GM23338 (cell line): ENCODE measurements around the gene ZBTB44. TPM values are rescaled to one million over a fixed set of nuclear protein-coding genes. Genes with fewer than 3 reads are reported as not detected.

Experiments
- ATAC-seq: fragments of 200-7000 bp; cut with Tn5 transposase; 3 replicates; pipeline ENCODE4 v1.9.1; 2020
- DNase-seq: peaks from one replicate; pipeline ENCODE4 v3.0.0-alpha.2; 2015; ENCODE audit warnings: low spot score
- H2AFZ ChIP-seq: fragments of 200-600 bp; sonication (generic); 2 replicates; pipeline ENCODE4 v1.8.0; 2016; ENCODE audit warnings: antibody characterized with exemption, mild to moderate bottlenecking, moderate library complexity
- H3F3A ChIP-seq: fragments of 200-600 bp; sonication (generic); replicated peaks from 2 replicates; pipeline ENCODE4 v1.8.0; 2017; ENCODE audit warnings: antibody characterized with exemption, mixed run types, low read depth
- H3K27ac ChIP-seq: fragments of 200-600 bp; sonication (generic); 2 replicates; pipeline ENCODE4 v1.6.1; 2016; ENCODE audit warnings: low read depth
- H3K27me3 ChIP-seq: fragments of 200-600 bp; sonication (generic); 2 replicates; pipeline ENCODE4 v1.8.0; 2016; ENCODE audit warnings: mild to moderate bottlenecking, mixed run types, moderate library complexity; ENCODE audit not compliant: insufficient read depth
- H3K36me3 ChIP-seq: fragments of 200-600 bp; sonication (generic); 2 replicates; pipeline ENCODE4 v1.8.0; 2016; ENCODE audit warnings: mild to moderate bottlenecking; ENCODE audit not compliant: insufficient read depth
- H3K4me1 ChIP-seq: fragments of 200-600 bp; sonication (generic); 2 replicates; pipeline ENCODE4 v1.8.0; 2016; ENCODE audit warnings: mild to moderate bottlenecking, moderate library complexity; ENCODE audit not compliant: insufficient read depth
- H3K4me2 ChIP-seq: fragments of 200-600 bp; sonication (generic); 2 replicates; pipeline ENCODE4 v1.7.1; 2017; ENCODE audit warnings: mixed run types
- H3K4me3 ChIP-seq: fragments of 200-600 bp; sonication (generic); 2 replicates; pipeline ENCODE4 v1.6.1; 2016; ENCODE audit warnings: mixed run types
- H3K79me2 ChIP-seq: fragments of 200-600 bp; sonication (generic); replicated peaks from 2 replicates; pipeline ENCODE4 v1.8.0; 2017; ENCODE audit warnings: mild to moderate bottlenecking; ENCODE audit not compliant: insufficient read depth
- H3K9me2 ChIP-seq: fragments of 200-600 bp; sonication (generic); 2 replicates; pipeline ENCODE4 v1.8.0; 2017; ENCODE audit not compliant: insufficient read depth
- H4K20me1 ChIP-seq: fragments of 200-600 bp; sonication (generic); replicated peaks from 2 replicates; pipeline ENCODE4 v1.8.0; 2017; ENCODE audit warnings: mild to moderate bottlenecking; ENCODE audit not compliant: insufficient read depth
- H3K27ac Mint-ChIP-seq: 2 replicates; pipeline ENCODE4 v1.8.0; 2020; ENCODE audit warnings: inconsistent platforms, mild to moderate bottlenecking, moderate library complexity, mixed read lengths
- H3K27me3 Mint-ChIP-seq: 3 replicates; pipeline ENCODE4 v1.8.0; 2022; ENCODE audit warnings: low read depth, mild to moderate bottlenecking, moderate library complexity, mixed read lengths, inconsistent platforms; ENCODE audit not compliant: insufficient read depth, poor library complexity
- H3K36me3 Mint-ChIP-seq: 3 replicates; pipeline ENCODE4 v1.8.0; 2021; ENCODE audit warnings: low read depth, mild to moderate bottlenecking, inconsistent platforms, moderate library complexity, mixed read lengths
- H3K4me1 Mint-ChIP-seq: 3 replicates; pipeline ENCODE4 v1.8.0; 2020; ENCODE audit warnings: mild to moderate bottlenecking, inconsistent platforms, mixed read lengths
- H3K4me3 Mint-ChIP-seq: 3 replicates; pipeline ENCODE4 v1.8.0; 2021; ENCODE audit warnings: moderate library complexity, mild to moderate bottlenecking, inconsistent platforms, mixed read lengths
- H3K9me3 Mint-ChIP-seq: 3 replicates; pipeline ENCODE4 v1.8.0; 2020; ENCODE audit warnings: moderate library complexity, mild to moderate bottlenecking, inconsistent platforms, mixed read lengths
- CTCF ChIP-seq, 2 experiments: fragments of 200-600 bp in 1 of 2; sonication (generic) in 1 of 2; conservative IDR thresholded peaks; 2 replicates each; pipeline versions ENCODE4 v1.5.1 to v1.6.1; 2016 to 2017; ENCODE audit warnings: antibody characterized with exemption in 2 of 2, low read depth in 2 of 2, mild to moderate bottlenecking in 2 of 2, moderate library complexity in 1 of 2
- ETS1 ChIP-seq: IDR thresholded peaks from 2 replicates; pipeline ENCODE4 v1.6.1; 2016; ENCODE audit warnings: antibody characterized with exemption
- EZH2 ChIP-seq: fragments of 200-600 bp; sonication (generic); IDR thresholded peaks from one replicate; pipeline ENCODE4 v1.8.0; 2017; ENCODE audit warnings: antibody characterized with exemption, mild to moderate bottlenecking, low read depth; ENCODE audit not compliant: unreplicated experiment
- EZH2phosphoT487 ChIP-seq: fragments of 200-600 bp; sonication (generic); IDR thresholded peaks from one replicate; pipeline ENCODE4 v1.8.1; 2018; ENCODE audit warnings: antibody characterized with exemption; ENCODE audit not compliant: unreplicated experiment
- STAT1 ChIP-seq: IDR thresholded peaks from one replicate; pipeline ENCODE4 v1.6.1; 2016; ENCODE audit warnings: antibody characterized with exemption; ENCODE audit not compliant: unreplicated experiment
- ZNF462 ChIP-seq: fragments of 250-450 bp; sonication (Bioruptor Pico); IDR thresholded peaks from 2 replicates; pipeline ENCODE4 v1.5.0; 2020; ENCODE audit warnings: mild to moderate bottlenecking, moderate library complexity
- polyA plus RNA-seq: library from polyadenylated mRNA; unstranded; fragments of >200 nt; fragmentation: Nextera tagmentation; extraction: Ambion mirVana; gene quantifications from 2 replicates; pipeline ENCODE4 v1.2.1, GENCODE V29; 2016
- total RNA-seq: library from RNA; depleted of rRNA; stranded (reverse); fragments of >200 nt; shearing (Covaris generic); gene quantifications from 2 replicates; pipeline ENCODE4 v1.2.3, GENCODE V29; 2014

ZBTB44 gene
- total and polyA plus RNA-seq, 2 experiments from 2014 or later: 61.2 to 102 TPM

DNA sequence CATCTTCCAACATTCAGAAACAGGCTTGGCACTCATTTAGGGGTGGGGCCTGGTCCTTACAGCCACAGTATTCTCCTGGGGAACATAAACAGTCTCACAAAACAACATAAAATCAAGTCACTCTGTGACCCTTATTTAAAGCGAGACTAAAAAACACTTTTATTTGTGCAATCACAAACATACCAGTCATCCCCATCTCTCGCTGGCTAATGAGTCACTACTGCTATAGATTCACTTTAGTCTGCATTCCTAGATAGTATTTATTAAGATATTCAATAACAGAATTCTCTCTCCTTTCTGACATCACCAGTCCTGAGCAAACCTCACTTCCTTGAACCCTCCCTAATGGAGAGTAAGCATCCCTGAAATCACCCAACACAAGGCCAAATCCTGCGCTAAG is 68.0 kb downstream of the ZBTB44 start:
- peaks cover 25% of the 10 kb centered on the region for H3K4me1 ChIP-seq
- no peak overlapping the region for H3K4me3 Mint-ChIP-seq
- ATAC-seq (no peak), DNase-seq (no peak)
- H3K27ac Mint-ChIP-seq: 0 out of 2 replicates have a peak overlapping the region, but pooled peaks have one; percentile 12
- peaks cover 10% of the 10 kb centered on the region; the same call in 1 of the 3 replicates for H3K36me3 Mint-ChIP-seq
- H3K4me1 Mint-ChIP-seq: peaks cover 38% of the 10 kb centered on the region
- H3K9me3 Mint-ChIP-seq: no peaks in the 10 kb centered on the region; the same call in 2 of the 3 replicates
- 0 out of 2 replicates have a peak, but pooled peaks cover 3% of the 10 kb centered on the region for H3F3A ChIP-seq
- peak overlapping the region; percentile 35; the same call in 1 of the 2 replicates for H3K27ac ChIP-seq
- H3K27me3 ChIP-seq: no peaks in the 10 kb centered on the region
- H3K4me2 ChIP-seq: no peak overlapping the region
- H2AFZ ChIP-seq: no peak overlapping the region
- H3K27me3 Mint-ChIP-seq: peaks cover 5% of the 10 kb centered on the region
- H3K36me3 ChIP-seq: no peaks in the 10 kb centered on the region
- H3K9me2 ChIP-seq: no peaks in the 10 kb centered on the region
- H3K79me2 ChIP-seq: peaks cover 67% of the 10 kb centered on the region
- peaks cover 20% of the 10 kb centered on the region for H4K20me1 ChIP-seq
- H3K4me3 ChIP-seq: no peak overlapping the region
- no peak for TF ChIP-seq EZH2
- no peak for TF ChIP-seq ETS1
- TF ChIP-seq EZH2phosphoT487: no peak
- no peak for TF ChIP-seq STAT1
- no peak for TF ChIP-seq CTCF (conservative IDR thresholded peaks at IDR 0.05; ENCODE audit: low read depth in 2 of 2)
- no peak for TF ChIP-seq ZNF462 (CRISPR knock-in tag)
